ENCODE results near the gene ACSL3.

ACSL3 gene

GRCh38 chr2:222827417-222827816, 33.4 kb upstream of the ACSL3 start:
- TF ChIP-seq CTCF (IDR thresholded peaks at IDR 0.05; ENCODE audit: control extremely low read depth, extremely low read depth, low read depth, missing control alignments): no peak
- ChIA-PET POLR2A (no interaction called here), CTCF (no interaction called here)
- no peak for DNase-seq (ENCODE audit: extremely low spot score)

- no peak for TF ChIP-seq CTCF (IDR thresholded peaks at IDR 0.05; ENCODE audit: control extremely low read depth, extremely low read depth, low read depth, missing control alignments)
- ChIA-PET CTCF (no interaction called here), POLR2A (no interaction called here)
- DNase-seq (ENCODE audit: extremely low spot score): no peak
These were observed 32.3 kb upstream of the ACSL3 start for GRCh38 chr2:222828572-222828971.

- no peak for DNase-seq (ENCODE audit: extremely low spot score)
- no peak for TF ChIP-seq CTCF (IDR thresholded peaks at IDR 0.05; ENCODE audit: control extremely low read depth, extremely low read depth, low read depth, missing control alignments)
- POLR2A ChIA-PET: no interaction called here
- CTCF ChIA-PET: no interaction called here
These were observed 30.7 kb upstream of the ACSL3 start for GRCh38 chr2:222830164-222830563.

- no peak for DNase-seq (ENCODE audit: extremely low spot score)
- ChIA-PET CTCF (no interaction called here), POLR2A (no interaction called here)
- TF ChIP-seq CTCF (IDR thresholded peaks at IDR 0.05; ENCODE audit: control extremely low read depth, extremely low read depth, low read depth, missing control alignments): no peak
These were observed 27.4 kb upstream of the ACSL3 start for GRCh38 chr2:222833410-222833809.

GRCh38 chr2:222835143-222835822, 25.6 kb upstream of the ACSL3 start:
- TF ChIP-seq CTCF (IDR thresholded peaks at IDR 0.05; ENCODE audit: control extremely low read depth, extremely low read depth, low read depth, missing control alignments): no peak
- POLR2A ChIA-PET: no interaction called here
- DNase-seq (ENCODE audit: extremely low spot score): no peak
- CTCF ChIA-PET: interaction anchor here (1.2 to 1.7 kb wide), 4 partner anchors 14 to 126 kb away, joined by 3 to 4 read pairs (median 4); no protein-coding TSS in a partner anchor

- ChIA-PET POLR2A (no interaction called here), CTCF (interaction anchor here (1.2 to 1.7 kb wide), 4 partner anchors 13 to 127 kb away, joined by 3 to 4 read pairs (median 4); no protein-coding TSS in a partner anchor)
- no peak for DNase-seq (ENCODE audit: extremely low spot score)
- no peak for TF ChIP-seq CTCF (IDR thresholded peaks at IDR 0.05; ENCODE audit: control extremely low read depth, extremely low read depth, low read depth, missing control alignments)
These were observed 25.0 kb upstream of the ACSL3 start for GRCh38 chr2:222835823-222836151.
